Prostate gland (tissue), 2 donors: ENCODE measurements around the gene MUC6. TPM values are rescaled to one million over a fixed set of nuclear protein-coding genes. Genes with fewer than 3 reads are reported as not detected.

Experiments used
- DNase-seq: peaks from one replicate; pipeline ENCODE4 v3.0.0-alpha.2; 2019; ENCODE audit warnings: low spot score
- H3K27ac ChIP-seq, 2 donors: fragments of 200-600 bp; sonication (generic); 2 replicates each; pipeline ENCODE4 v1.5.1; 2017 to 2019
- H3K27me3 ChIP-seq: fragments of 200-600 bp; sonication (generic); replicated peaks from 2 replicates; pipeline ENCODE4 v1.5.1; 2019; ENCODE audit not compliant: insufficient read depth
- H3K36me3 ChIP-seq, 2 donors: fragments of 200-600 bp; sonication (generic); 1 replicate in 1 of 2; 2 replicates in 1 of 2; pipeline versions ENCODE4 v1.5.1 to v1.8.1; 2017 to 2019
- H3K4me1 ChIP-seq: fragments of 200-600 bp; sonication (generic); replicated peaks from 2 replicates; pipeline ENCODE4 v1.5.1; 2019
- H3K4me3 ChIP-seq, 2 donors: fragments of 200-600 bp; sonication (generic); 2 replicates each; pipeline ENCODE4 v1.5.1; 2017 to 2019
- H3K9me3 ChIP-seq: fragments of 200-600 bp; sonication (generic); 2 replicates; pipeline ENCODE4 v1.5.1; 2017
- CTCF ChIP-seq, 4 experiments: fragments of 200-600 bp in 2 of 4; fragments of 450-650 bp in 2 of 4; sonication (generic) in 2 of 4; IDR thresholded peaks; 1 replicate in 3 of 4; 2 replicates in 1 of 4; pipeline ENCODE4 v1.5.1; 2016 to 2019; ENCODE audit warnings: antibody characterized with exemption in 4 of 4, mild to moderate bottlenecking in 2 of 4, moderate library complexity in 2 of 4
- POLR2A ChIP-seq: fragments of 450-650 bp; IDR thresholded peaks from one replicate; pipeline ENCODE4 v1.6.1; 2016; ENCODE audit warnings: antibody characterized with exemption, mild to moderate bottlenecking
- POLR2AphosphoS5 ChIP-seq: sonication (generic); formaldehyde crosslinking; IDR thresholded peaks from one replicate; pipeline ENCODE4 v1.6.1; 2017; ENCODE audit warnings: antibody characterized with exemption
- WGBS: methylation state at CpG from one replicate; pipeline ENCODE4 v1.1.5; 2018; 5-methylcytosine and 5-hydroxymethylcytosine counted together
- intact Hi-C: fragments of 100-400 bp; cut with DNase I; formaldehyde crosslinking; loops from one replicate; pipeline ENCODE4 v1.14.2; 2022
- total RNA-seq, 2 donors: library from RNA; depleted of rRNA; stranded (reverse); fragments of >200 nt; gene quantifications; one replicate each; pipeline ENCODE4 v1.1.0, GENCODE V29; 2016

Gene MUC6
- total RNA-seq, 2 donors from 2014 or later, result 0.74 to 2.3 TPM

- TF ChIP-seq POLR2A, result no peak
- TF ChIP-seq CTCF (IDR thresholded peaks at IDR 0.05), result no peak
- TF ChIP-seq POLR2AphosphoS5, result peak; percentile 58
- no peak overlapping the region for H3K27ac ChIP-seq
- no peaks in the 10 kb centered on the region for H3K36me3 ChIP-seq
- peak; percentile 68 for DNase-seq
- WGBS, result 23% methylated on average over 13 of the region's 13 CpGs
- intact Hi-C loops, result no loop called here
- H3K4me1 ChIP-seq, result peaks cover 14% of the 10 kb centered on the region
- no peak overlapping the region for H3K4me3 ChIP-seq
- no peaks in the 10 kb centered on the region for H3K9me3 ChIP-seq
- no peaks in the 10 kb centered on the region for H3K27me3 ChIP-seq
Observed at GRCh38 chr11:1049431-1049891, 12.9 kb upstream of the MUC6 start.

GRCh38 chr11:1049071-1049405 is 12.5 kb upstream of the MUC6 start:
- no peaks in the 10 kb centered on the region for H3K9me3 ChIP-seq
- H3K27ac ChIP-seq, result no peak overlapping the region
- DNase-seq, result no peak
- H3K4me1 ChIP-seq, result peaks cover 10% of the 10 kb centered on the region
- no peak overlapping the region for H3K4me3 ChIP-seq
- no peaks in the 10 kb centered on the region for H3K27me3 ChIP-seq
- H3K36me3 ChIP-seq, result no peaks in the 10 kb centered on the region
- TF ChIP-seq CTCF (IDR thresholded peaks at IDR 0.05) (no peak), POLR2AphosphoS5 (no peak)
- 67% methylated on average over 6 of the region's 6 CpGs for WGBS
- intact Hi-C loops, result no loop called here

GRCh38 chr11:1048375-1049070 is 12.0 kb upstream of the MUC6 start:
- DNase-seq, result no peak
- TF ChIP-seq POLR2A (no peak), CTCF (IDR thresholded peaks at IDR 0.05) (no peak), POLR2AphosphoS5 (no peak)
- peaks cover 6% of the 10 kb centered on the region for H3K4me1 ChIP-seq
- H3K4me3 ChIP-seq, result no peak overlapping the region
- no peaks in the 10 kb centered on the region for H3K9me3 ChIP-seq
- WGBS, result 76% methylated on average over 25 of the region's 25 CpGs
- no peaks in the 10 kb centered on the region for H3K27me3 ChIP-seq
- intact Hi-C loops, result no loop called here
- H3K36me3 ChIP-seq, result no peaks in the 10 kb centered on the region
- H3K27ac ChIP-seq, result no peak overlapping the region

GRCh38 chr11:1047595-1048156 is 11.2 kb upstream of the MUC6 start:
- TF ChIP-seq POLR2A (no peak), POLR2AphosphoS5 (no peak), CTCF (IDR thresholded peaks at IDR 0.05) (no peak)
- Histone ChIP-seq H3K4me3 (no peak overlapping the region), H3K27ac (no peak overlapping the region), H3K9me3 (no peaks in the 10 kb centered on the region), H3K27me3 (no peaks in the 10 kb centered on the region), H3K36me3 (no peaks in the 10 kb centered on the region), H3K4me1 (peaks cover 3% of the 10 kb centered on the region)
- intact Hi-C loops, result no loop called here
- 69% methylated on average over 22 of the region's 22 CpGs for WGBS
- no peak for DNase-seq

- H3K27ac ChIP-seq, result no peak overlapping the region
- whole genome bisulfite sequencing, result 41% methylated on average over 6 of the region's 6 CpGs
- no peaks in the 10 kb centered on the region for H3K9me3 ChIP-seq
- TF ChIP-seq POLR2A (no peak), CTCF (IDR thresholded peaks at IDR 0.05) (no peak), POLR2AphosphoS5 (no peak)
- H3K4me1 ChIP-seq, result no peaks in the 10 kb centered on the region
- H3K4me3 ChIP-seq, result no peak overlapping the region
- no peaks in the 10 kb centered on the region for H3K36me3 ChIP-seq
- intact Hi-C loops, result no loop called here
- no peaks in the 10 kb centered on the region for H3K27me3 ChIP-seq
- DNase-seq, result no peak
Observed at GRCh38 chr11:1044160-1044559, 7.6 kb upstream of the MUC6 start.
